GM12875 (cell line): Measurements from ENCODE around the gene PLCG1.

Experiments used
- H3K4me3 ChIP-seq: one replicate; pipeline ENCODE4 v1.5.1; 2011; ENCODE audit warnings: low read depth, low read length, control low read depth
- TF ChIP-seq, protein P1 (sequence below): IDR thresholded peaks from 2 replicates; pipeline ENCODE4 v1.5.1; 2011; ENCODE audit warnings: low read depth, mild to moderate bottlenecking, control low read depth, inconsistent platforms, low read length, moderate library complexity, borderline replicate concordance; ENCODE audit not compliant: insufficient read depth

PLCG1 gene

DNA sequence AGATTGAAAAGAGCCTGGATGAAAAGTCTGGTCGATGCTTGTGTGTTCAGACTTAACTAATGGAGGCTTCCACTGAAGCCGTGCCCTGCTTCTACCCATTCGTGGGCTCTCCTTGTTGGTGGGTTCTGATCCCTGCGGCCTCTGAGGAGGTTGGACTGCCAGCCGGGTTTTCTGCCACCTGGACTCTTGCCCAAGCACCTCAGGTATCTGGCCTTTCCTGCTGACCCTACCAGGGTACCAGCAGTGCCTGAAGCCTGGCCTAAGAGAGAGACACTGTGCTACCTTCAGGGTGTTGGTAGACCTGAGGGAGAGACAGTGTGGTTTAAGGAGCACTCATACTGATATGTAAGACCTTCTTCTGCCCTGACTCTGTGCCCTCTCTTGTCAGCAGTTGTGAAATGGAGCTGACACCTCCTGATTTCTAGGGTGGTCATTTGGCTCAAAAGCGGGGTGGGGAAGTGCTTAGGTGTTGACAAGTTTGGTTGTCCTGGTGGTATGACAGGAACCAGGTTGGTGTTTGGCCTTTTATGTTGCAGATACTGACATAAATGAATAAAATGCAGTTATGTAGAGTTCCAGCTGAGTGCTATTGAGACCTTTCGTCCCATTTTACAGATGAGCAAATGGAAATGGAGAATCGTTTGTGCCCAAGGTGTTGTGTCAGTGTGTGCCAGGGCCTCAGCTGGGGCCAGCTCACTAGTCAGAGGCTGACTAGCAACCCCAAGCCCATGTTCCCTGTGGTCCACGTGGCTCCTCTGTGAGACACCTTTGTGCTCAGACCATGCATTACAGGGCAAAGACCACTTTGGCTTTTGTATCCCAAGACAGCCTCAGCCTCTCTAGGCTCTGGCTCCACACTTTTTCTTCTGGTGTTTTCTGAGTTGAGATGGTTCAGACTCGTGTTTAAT, 3.1 kb downstream of the PLCG1 start:
- TF ChIP-seq, protein P1, sequence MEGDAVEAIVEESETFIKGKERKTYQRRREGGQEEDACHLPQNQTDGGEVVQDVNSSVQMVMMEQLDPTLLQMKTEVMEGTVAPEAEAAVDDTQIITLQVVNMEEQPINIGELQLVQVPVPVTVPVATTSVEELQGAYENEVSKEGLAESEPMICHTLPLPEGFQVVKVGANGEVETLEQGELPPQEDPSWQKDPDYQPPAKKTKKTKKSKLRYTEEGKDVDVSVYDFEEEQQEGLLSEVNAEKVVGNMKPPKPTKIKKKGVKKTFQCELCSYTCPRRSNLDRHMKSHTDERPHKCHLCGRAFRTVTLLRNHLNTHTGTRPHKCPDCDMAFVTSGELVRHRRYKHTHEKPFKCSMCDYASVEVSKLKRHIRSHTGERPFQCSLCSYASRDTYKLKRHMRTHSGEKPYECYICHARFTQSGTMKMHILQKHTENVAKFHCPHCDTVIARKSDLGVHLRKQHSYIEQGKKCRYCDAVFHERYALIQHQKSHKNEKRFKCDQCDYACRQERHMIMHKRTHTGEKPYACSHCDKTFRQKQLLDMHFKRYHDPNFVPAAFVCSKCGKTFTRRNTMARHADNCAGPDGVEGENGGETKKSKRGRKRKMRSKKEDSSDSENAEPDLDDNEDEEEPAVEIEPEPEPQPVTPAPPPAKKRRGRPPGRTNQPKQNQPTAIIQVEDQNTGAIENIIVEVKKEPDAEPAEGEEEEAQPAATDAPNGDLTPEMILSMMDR: no peak
- no peak overlapping the region for H3K4me3 ChIP-seq

DNA sequence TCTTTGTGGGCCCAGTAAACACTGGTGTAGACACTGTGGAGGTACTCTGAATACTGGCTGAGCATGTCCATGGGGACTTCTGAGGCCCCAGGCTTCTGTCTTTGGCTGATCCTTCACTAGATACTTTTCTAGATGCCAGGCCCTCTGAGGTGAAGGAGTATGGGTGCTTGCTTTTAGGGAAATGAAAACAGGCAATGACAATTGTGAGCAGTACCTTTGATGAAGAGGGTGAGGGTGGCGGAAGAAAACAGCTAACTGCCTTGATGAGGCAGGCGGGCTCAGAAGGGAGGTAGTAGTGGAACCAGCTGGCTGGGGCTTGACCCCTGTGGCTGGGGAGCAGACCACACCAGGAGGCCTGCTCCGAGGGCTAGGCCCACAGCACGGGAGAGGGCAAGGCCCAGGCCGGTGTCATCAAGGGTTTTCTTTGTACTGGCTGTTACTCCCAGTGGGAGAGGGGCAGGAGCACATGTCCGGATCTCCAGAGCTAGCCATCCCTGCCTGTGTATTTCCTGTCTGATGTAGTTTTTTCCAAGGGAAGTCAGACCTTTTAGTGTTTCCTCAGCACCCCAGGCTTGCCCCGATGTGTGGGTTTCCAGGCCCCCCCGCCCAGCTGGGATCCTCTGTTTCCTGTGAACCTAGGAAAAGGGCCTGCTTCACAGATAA, 3.9 kb downstream of the PLCG1 start:
- TF ChIP-seq, protein P1: no peak
- no peak overlapping the region for H3K4me3 ChIP-seq

DNA sequence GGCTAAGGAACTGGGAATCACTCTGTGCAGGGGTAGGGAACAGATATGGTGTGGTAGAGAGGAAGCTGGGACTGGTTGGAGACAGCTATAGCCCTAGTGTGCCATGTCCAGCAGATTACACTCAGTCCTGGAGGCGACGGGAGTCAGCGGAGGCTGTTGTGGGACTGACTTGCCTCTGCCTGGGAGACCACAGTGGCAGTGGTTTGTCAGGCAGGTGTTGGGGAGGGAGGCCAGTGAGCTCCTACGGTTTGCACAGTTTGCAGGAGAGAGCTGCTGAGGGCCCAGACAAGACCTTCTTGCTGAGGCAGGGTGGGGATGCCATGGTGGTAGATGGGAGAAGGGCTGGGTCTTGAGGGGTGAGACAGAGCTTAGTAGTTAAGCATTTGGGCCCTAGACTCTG, 4.9 kb downstream of the PLCG1 start:
- TF ChIP-seq, protein P1: no peak
- no peak overlapping the region for H3K4me3 ChIP-seq

DNA sequence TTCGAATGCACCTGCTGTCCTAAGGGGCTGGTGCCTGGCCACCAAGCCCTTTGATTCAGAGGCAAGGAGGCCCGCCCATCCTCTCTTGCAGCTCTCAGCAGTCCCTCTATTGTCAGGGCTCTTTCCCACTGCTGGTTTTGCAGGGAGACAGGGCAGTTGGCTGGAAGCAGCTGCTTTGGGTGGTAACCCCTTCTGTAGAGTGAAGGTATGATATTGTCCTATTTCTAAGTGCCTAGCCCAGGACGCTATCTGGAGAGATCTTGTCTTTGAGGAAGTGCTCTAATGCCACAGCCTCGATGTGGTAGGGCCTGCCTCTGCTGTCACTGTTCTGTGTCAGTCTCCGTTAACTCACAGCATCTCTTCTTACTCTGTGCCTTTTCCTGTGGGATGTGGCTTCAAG, 5.6 kb downstream of the PLCG1 start:
- no peak overlapping the region for H3K4me3 ChIP-seq

DNA sequence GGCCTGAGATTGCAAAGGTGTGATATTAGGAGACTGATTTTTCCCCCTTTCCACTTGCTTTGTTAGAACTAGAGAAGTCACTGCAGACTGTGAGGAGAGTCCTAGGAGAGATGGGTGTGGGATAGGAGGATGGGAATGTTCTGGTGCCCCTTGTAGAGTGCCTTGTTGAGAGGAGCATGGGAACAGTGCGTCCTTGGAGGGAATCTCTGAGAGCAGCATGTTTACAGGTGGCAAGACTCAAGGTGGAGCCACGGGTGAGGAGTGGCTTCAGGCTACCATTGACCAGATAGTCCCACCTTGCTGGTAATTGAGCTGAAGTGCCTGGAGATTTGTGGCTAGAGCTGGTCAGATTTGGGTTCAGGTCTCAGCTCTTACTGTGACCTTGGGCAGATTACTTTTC, 6.0 kb downstream of the PLCG1 start:
- H3K4me3 ChIP-seq: no peak overlapping the region
- TF ChIP-seq, protein P1: no peak

More for the DNA sequence above, 5.6 kb downstream of the PLCG1 start:
- TF ChIP-seq, protein P1: no peak

DNA sequence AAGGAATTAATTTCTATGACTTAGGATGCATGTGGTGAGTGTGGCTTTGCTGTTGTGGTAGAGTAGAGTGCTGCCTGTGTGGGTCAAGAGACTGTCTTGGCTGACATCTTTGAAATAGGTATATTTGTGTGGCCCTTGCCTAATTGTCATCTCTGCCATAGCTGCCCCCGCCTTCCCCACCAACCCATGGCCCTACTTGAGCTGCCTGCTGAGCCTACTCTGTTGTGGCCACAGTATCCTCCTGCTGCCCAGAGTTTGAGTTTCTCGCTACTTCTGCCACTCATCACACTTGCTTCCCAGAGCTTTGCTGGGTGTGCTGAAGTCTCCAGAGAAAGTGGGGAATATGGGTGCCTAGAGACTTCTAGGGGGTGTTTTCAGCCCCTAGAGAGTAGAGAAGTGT, 8.0 kb downstream of the PLCG1 start:
- TF ChIP-seq, protein P1: no peak
- no peak overlapping the region for H3K4me3 ChIP-seq
